ENCODE results near the gene SOS1. TPM values are rescaled to one million over a fixed set of nuclear protein-coding genes. Genes with fewer than 3 reads are reported as not detected.

Gene SOS1
- total RNA-seq, 1 donor from 2014 or later, result 35.3 TPM

- Mint-ChIP-seq H3K27me3 (ENCODE audit: unreplicated experiment) (no peaks in the 10 kb centered on the region), H3K9me3 (ENCODE audit: unreplicated experiment) (no peaks in the 10 kb centered on the region), H3K36me3 (ENCODE audit: low read depth, unreplicated experiment) (peaks cover 3% of the 10 kb centered on the region), H3K4me1 (ENCODE audit: unreplicated experiment) (peaks cover 10% of the 10 kb centered on the region), H3K27ac (ENCODE audit: unreplicated experiment) (no peak overlapping the region), H3K4me3 (ENCODE audit: unreplicated experiment) (no peak overlapping the region)
- TF ChIP-seq CTCF (IDR thresholded peaks at IDR 0.05; ENCODE audit: unreplicated experiment), result no peak
- DNase-seq (ENCODE audit: low spot score), result no peak
Measured at GRCh38 chr2:39015424-39015823, 105.4 kb downstream of the SOS1 start.

GRCh38 chr2:39013871-39014270, 107.0 kb downstream of the SOS1 start:
- TF ChIP-seq CTCF (IDR thresholded peaks at IDR 0.05; ENCODE audit: unreplicated experiment), result no peak
- no peaks in the 10 kb centered on the region for H3K27me3 Mint-ChIP-seq (ENCODE audit: unreplicated experiment)
- H3K4me3 Mint-ChIP-seq (ENCODE audit: unreplicated experiment), result no peak overlapping the region

DNA sequence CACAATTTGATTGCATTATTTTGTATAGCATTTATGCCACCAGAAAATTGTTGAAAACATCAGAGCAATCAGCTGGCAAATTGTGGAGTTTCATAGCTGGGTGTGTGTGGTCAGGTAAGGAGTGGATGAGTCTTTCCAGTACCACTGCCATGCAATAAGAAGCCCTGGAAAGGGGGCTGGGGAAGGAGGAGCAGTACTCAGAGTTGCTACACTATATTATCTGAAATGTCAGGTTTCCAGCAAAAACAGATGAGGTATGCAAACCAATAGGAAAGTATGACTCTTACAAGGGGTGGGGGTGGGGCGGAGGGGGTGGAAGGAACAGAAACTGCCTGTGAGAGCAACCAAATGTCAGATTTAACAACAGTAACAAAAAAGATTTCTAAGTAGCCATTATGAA, 112.2 kb downstream of the SOS1 start:
- no peak for TF ChIP-seq CTCF (IDR thresholded peaks at IDR 0.05; ENCODE audit: unreplicated experiment)
- DNase-seq (ENCODE audit: low spot score), result no peak
- H3K27me3 Mint-ChIP-seq (ENCODE audit: unreplicated experiment), result no peaks in the 10 kb centered on the region
- H3K36me3 Mint-ChIP-seq (ENCODE audit: low read depth, unreplicated experiment), result peaks cover 11% of the 10 kb centered on the region
- peaks cover 3% of the 10 kb centered on the region for H3K4me1 Mint-ChIP-seq (ENCODE audit: unreplicated experiment)
- no peaks in the 10 kb centered on the region for H3K9me3 Mint-ChIP-seq (ENCODE audit: unreplicated experiment)
- H3K4me3 Mint-ChIP-seq (ENCODE audit: unreplicated experiment), result no peak overlapping the region
- H3K27ac Mint-ChIP-seq (ENCODE audit: unreplicated experiment), result no peak overlapping the region

More at GRCh38 chr2:39013871-39014270, 107.0 kb downstream of the SOS1 start:
- DNase-seq (ENCODE audit: low spot score), result no peak
- Mint-ChIP-seq H3K27ac (ENCODE audit: unreplicated experiment) (no peak overlapping the region), H3K4me1 (ENCODE audit: unreplicated experiment) (peaks cover 3% of the 10 kb centered on the region), H3K36me3 (ENCODE audit: low read depth, unreplicated experiment) (peaks cover 3% of the 10 kb centered on the region), H3K9me3 (ENCODE audit: unreplicated experiment) (no peaks in the 10 kb centered on the region)

GRCh38 chr2:39007875-39008504, 112.9 kb downstream of the SOS1 start:
- peaks cover 9% of the 10 kb centered on the region for H3K36me3 Mint-ChIP-seq (ENCODE audit: low read depth, unreplicated experiment)
- no peak overlapping the region for H3K27ac Mint-ChIP-seq (ENCODE audit: unreplicated experiment)
- no peak for DNase-seq (ENCODE audit: low spot score)
- TF ChIP-seq CTCF (IDR thresholded peaks at IDR 0.05; ENCODE audit: unreplicated experiment), result no peak
- no peaks in the 10 kb centered on the region for H3K9me3 Mint-ChIP-seq (ENCODE audit: unreplicated experiment)
- H3K4me3 Mint-ChIP-seq (ENCODE audit: unreplicated experiment), result no peak overlapping the region
- no peaks in the 10 kb centered on the region for H3K27me3 Mint-ChIP-seq (ENCODE audit: unreplicated experiment)
- peaks cover 3% of the 10 kb centered on the region for H3K4me1 Mint-ChIP-seq (ENCODE audit: unreplicated experiment)

DNA sequence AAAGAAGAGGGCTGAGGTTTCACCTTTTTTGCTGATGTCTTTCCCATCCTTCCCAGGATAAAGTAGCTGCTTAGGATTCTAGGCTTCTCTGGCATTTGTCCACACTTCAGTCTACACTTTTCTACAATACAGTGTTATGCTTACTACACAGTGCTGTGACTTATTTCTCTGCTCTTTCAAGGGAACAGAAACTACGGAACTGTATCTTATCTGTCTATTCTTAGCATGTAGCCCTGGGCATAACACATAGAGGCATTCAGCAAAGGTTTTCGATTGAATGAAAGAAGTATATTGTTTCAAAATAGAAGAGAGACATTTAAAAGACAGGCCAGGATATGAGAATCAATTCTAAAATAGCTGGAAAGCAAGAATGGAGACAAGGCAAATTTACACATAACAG, 120.3 kb downstream of the SOS1 start:
- H3K4me3 Mint-ChIP-seq (ENCODE audit: unreplicated experiment), result no peak overlapping the region
- TF ChIP-seq CTCF (IDR thresholded peaks at IDR 0.05; ENCODE audit: unreplicated experiment), result no peak
- no peak for DNase-seq (ENCODE audit: low spot score)
- H3K4me1 Mint-ChIP-seq (ENCODE audit: unreplicated experiment), result peaks cover under 1% of the 10 kb centered on the region
- no peak overlapping the region for H3K27ac Mint-ChIP-seq (ENCODE audit: unreplicated experiment)
- no peaks in the 10 kb centered on the region for H3K27me3 Mint-ChIP-seq (ENCODE audit: unreplicated experiment)
- peaks cover 20% of the 10 kb centered on the region for H3K36me3 Mint-ChIP-seq (ENCODE audit: low read depth, unreplicated experiment)
- H3K9me3 Mint-ChIP-seq (ENCODE audit: unreplicated experiment), result no peaks in the 10 kb centered on the region
